IPS-20b (cell line): ENCODE measurements around the gene SLFN12L.
A peak's percentile ranks its signal among the peaks of the same experiment; 100 is the strongest.

Experiments
- H3K27ac ChIP-seq: one replicate; pipeline ENCODE4 v1.5.1; 2013; ENCODE audit warnings: low read length
- H3K27me3 ChIP-seq: 2 replicates; pipeline ENCODE4 v1.6.1; 2013; ENCODE audit warnings: mild to moderate bottlenecking, low read length, inconsistent platforms; ENCODE audit not compliant: insufficient read depth
- H3K36me3 ChIP-seq: 2 replicates; pipeline ENCODE4 v1.6.1; 2013; ENCODE audit warnings: low read depth, mild to moderate bottlenecking, inconsistent platforms, low read length, moderate library complexity; ENCODE audit not compliant: insufficient read depth
- H3K4me1 ChIP-seq: 2 replicates; pipeline ENCODE4 v1.6.1; 2013; ENCODE audit warnings: mild to moderate bottlenecking, control low read depth, inconsistent platforms, low read length, moderate library complexity; ENCODE audit not compliant: insufficient read depth
- H3K4me3 ChIP-seq: 2 replicates; pipeline ENCODE4 v1.5.1; 2013; ENCODE audit warnings: mild to moderate bottlenecking, low read length, inconsistent platforms
- H3K9ac ChIP-seq: 2 replicates; pipeline ENCODE4 v1.6.1; 2013; ENCODE audit warnings: low read depth, mild to moderate bottlenecking, inconsistent platforms, low read length, moderate library complexity
- H3K9me3 ChIP-seq: 2 replicates; pipeline ENCODE4 v1.6.1; 2013; ENCODE audit warnings: mild to moderate bottlenecking, low read depth, low read length, inconsistent platforms; ENCODE audit not compliant: insufficient read depth

Gene SLFN12L

DNA sequence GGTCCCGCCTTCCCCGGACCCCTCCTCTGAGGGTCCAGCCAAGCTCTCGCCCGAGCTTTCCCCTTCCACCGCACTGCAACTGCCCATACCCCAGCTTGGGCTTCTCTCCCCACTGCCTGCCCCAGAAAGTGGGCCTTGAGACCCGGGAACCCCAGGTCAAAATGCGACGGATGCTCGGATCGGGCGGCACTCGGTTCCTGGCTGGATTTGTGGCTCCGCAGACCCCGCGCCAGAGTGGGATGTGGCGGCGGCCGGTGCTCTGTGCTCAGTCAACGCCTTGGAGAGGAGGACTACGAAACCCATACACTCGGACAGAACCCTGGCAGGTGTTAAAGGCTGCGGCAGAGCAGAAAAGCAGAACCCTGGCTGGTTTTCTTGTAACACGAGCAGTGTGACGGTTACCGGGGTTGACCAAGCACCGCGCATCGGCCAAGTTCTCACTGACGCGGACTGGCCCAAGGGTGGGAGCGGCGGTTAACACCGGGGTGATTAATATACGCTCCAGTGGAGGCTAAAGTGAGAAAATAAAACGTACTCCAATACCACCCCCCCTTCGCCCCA, 88.0 kb downstream of the SLFN12L start:
- peaks cover 6% of the 10 kb centered on the region; the same call in 1 of the 2 replicates for H3K36me3 ChIP-seq
- H3K9ac ChIP-seq: peak overlapping the region; percentile 80; the same call in 1 of the 2 replicates
- H3K4me3 ChIP-seq: peak overlapping the region; percentile 71; the same call in 1 of the 2 replicates
- no peak overlapping the region for H3K27ac ChIP-seq
- no peaks in the 10 kb centered on the region for H3K9me3 ChIP-seq
- H3K27me3 ChIP-seq: peaks cover 29% of the 10 kb centered on the region; the same call in 1 of the 2 replicates
- H3K4me1 ChIP-seq: peaks cover 22% of the 10 kb centered on the region; the same call in 1 of the 2 replicates

GRCh38 chr17:35448899-35449227, 88.6 kb downstream of the SLFN12L start:
- Histone ChIP-seq H3K36me3 (peaks cover 11% of the 10 kb centered on the region; the same call in 1 of the 2 replicates), H3K27me3 (peaks cover 29% of the 10 kb centered on the region; the same call in 1 of the 2 replicates), H3K27ac (no peak overlapping the region), H3K9me3 (no peaks in the 10 kb centered on the region), H3K4me1 (peaks cover 22% of the 10 kb centered on the region; the same call in 1 of the 2 replicates), H3K9ac (peak overlapping the region; percentile 80; the same call in 1 of the 2 replicates), H3K4me3 (peak overlapping the region; percentile 71; the same call in 1 of the 2 replicates)

- Histone ChIP-seq H3K36me3 (peaks cover 16% of the 10 kb centered on the region; the same call in 1 of the 2 replicates), H3K9ac (peak within 1 kb of the TSS; percentile 80; the same call in 1 of the 2 replicates), H3K27me3 (peaks cover 29% of the 10 kb centered on the region; the same call in 1 of the 2 replicates), H3K4me3 (peak within 1 kb of the TSS; percentile 71), H3K9me3 (no peaks in the 10 kb centered on the region), H3K27ac (peak within 1 kb of the TSS; percentile 59), H3K4me1 (peaks cover 22% of the 10 kb centered on the region; the same call in 1 of the 2 replicates)
Measured at GRCh38 chr17:35448214-35448898, 89.1 kb downstream of the SLFN12L start, which contains the start of gene SLFN13. TSS of gene SLFN13 (minus strand) at chr17:35448766. CDS start at chr17:35445680, 3,086 bp downstream.

GRCh38 chr17:35447499-35447898, 90.0 kb downstream of the SLFN12L start:
- peak overlapping the region; percentile 71; the same call in 1 of the 2 replicates for H3K9ac ChIP-seq

GRCh38 chr17:35438433-35438832, 99.0 kb downstream of the SLFN12L start:
- no peak overlapping the region for H3K27ac ChIP-seq
- peaks cover 13% of the 10 kb centered on the region; the same call in 1 of the 2 replicates for H3K4me1 ChIP-seq
- H3K27me3 ChIP-seq: peaks cover 22% of the 10 kb centered on the region; the same call in 1 of the 2 replicates
- no peak overlapping the region for H3K4me3 ChIP-seq
- peaks cover 6% of the 10 kb centered on the region; the same call in 1 of the 2 replicates for H3K36me3 ChIP-seq
- H3K9ac ChIP-seq: no peak overlapping the region
- no peaks in the 10 kb centered on the region for H3K9me3 ChIP-seq

More at GRCh38 chr17:35447499-35447898, 90.0 kb downstream of the SLFN12L start:
- H3K4me1 ChIP-seq: peaks cover 22% of the 10 kb centered on the region; the same call in 1 of the 2 replicates
- H3K9me3 ChIP-seq: no peaks in the 10 kb centered on the region
- peak overlapping the region; percentile 71; the same call in 1 of the 2 replicates for H3K4me3 ChIP-seq
- H3K27ac ChIP-seq: peak overlapping the region; percentile 6
- peaks cover 29% of the 10 kb centered on the region; the same call in 1 of the 2 replicates for H3K27me3 ChIP-seq
- peaks cover 16% of the 10 kb centered on the region; the same call in 1 of the 2 replicates for H3K36me3 ChIP-seq

DNA sequence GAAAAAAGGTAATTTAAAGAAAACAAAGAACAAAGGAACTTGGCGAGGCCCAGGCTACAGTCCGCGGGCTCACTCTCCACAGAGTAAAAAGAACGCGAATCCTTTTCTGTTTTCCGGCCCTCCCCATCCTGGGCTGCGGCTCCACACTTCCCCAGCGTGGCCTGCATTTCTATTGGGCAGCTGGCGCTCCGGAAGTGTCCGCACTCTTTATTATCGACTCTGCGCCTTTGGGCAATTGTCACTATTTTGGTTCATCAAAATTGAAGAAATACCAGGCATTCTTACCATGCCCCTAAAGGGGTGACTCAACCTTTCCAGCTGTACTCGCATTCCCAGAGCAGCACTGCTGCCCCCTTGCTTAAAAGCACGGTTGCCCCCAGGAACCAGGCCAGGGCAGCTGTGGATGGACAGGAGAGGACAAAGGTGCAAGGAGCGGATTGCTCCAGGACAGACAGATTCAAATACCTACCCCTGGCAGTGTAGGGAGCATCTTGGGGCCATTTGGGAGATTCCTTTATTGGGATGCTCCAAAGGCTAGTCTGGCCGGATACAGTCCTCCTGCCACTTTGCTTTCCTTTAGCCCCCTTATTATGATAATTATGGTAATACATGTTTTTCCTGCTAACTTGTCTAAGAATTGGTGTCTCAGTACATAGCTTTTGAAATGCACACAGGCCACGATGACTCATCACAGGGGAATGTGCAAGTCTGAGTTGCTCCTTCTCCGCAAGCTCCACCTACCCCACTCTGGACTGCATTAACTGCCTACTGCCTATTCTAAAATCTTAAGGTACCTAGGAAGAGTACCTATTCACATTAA, 104.2 kb downstream of the SLFN12L start:
- H3K9me3 ChIP-seq: no peaks in the 10 kb centered on the region; the same call in 1 of the 2 replicates
- H3K36me3 ChIP-seq: no peaks in the 10 kb centered on the region
- peak overlapping the region; percentile 68 for H3K27ac ChIP-seq
- peak overlapping the region; percentile 79 for H3K4me3 ChIP-seq
- H3K27me3 ChIP-seq: peaks cover 26% of the 10 kb centered on the region; the same call in 1 of the 2 replicates
- H3K9ac ChIP-seq: peak overlapping the region; percentile 91; the same call in 1 of the 2 replicates
- H3K4me1 ChIP-seq: peaks cover 46% of the 10 kb centered on the region; the same call in 1 of the 2 replicates

DNA sequence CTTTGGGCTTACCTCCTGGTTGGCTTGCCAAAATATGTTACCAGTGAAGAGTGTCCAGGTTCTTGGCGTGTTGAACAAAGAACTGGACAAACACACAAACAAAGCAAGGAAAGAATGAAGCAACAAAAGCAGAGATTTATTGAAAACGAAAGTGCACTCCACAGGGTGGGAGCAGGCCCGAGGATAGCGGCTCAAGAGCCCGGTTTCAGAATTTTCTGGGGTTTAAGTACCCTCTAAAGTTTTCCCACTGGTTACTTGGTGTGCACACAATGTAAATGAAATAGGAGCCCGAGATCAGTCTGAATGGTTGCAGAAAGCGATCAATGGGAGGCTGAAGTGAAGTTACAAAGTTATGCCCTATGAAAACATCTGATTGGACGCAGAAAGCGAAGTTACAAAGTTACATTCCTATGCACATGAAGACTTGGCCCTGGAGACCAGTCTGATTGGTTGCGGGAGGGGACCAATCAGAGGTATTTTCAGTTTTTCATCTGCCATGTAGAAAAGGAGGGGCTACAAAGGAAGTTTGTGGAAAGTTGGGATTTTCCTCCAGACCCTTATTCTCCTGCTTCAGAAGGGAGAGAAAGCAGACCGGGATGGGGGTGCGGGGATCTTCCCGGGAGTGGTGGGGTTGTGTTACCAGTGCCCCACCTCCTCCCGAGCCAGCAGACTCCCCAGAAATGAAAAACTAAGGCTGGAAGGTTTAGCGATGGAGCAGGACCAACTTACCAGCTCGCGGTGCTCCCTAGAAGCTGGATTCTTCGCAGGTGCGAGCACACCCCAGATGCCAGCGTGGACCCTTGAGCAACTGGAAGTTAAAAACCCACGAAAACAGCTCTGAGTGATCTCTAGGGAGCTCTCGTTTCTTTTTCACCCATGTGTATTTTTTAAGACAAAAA, 105.1 kb downstream of the SLFN12L start, which contains the start of gene SLFN12:
Gene SLFN12 (minus strand): TSS at position 325 of the 899 bp plus-strand sequence. CDS start 9,472 bp downstream, outside the sequence.
- Histone ChIP-seq H3K27me3 (peaks cover 26% of the 10 kb centered on the region; the same call in 1 of the 2 replicates), H3K4me1 (peaks cover 48% of the 10 kb centered on the region; the same call in 1 of the 2 replicates), H3K36me3 (no peaks in the 10 kb centered on the region), H3K27ac (peak within 1 kb of the TSS; percentile 68), H3K9me3 (no peaks in the 10 kb centered on the region; the same call in 1 of the 2 replicates), H3K4me3 (peak within 1 kb of the TSS; percentile 79), H3K9ac (peak within 1 kb of the TSS; percentile 91; the same call in 1 of the 2 replicates)

- Histone ChIP-seq H3K36me3 (no peaks in the 10 kb centered on the region), H3K9ac (no peak overlapping the region), H3K9me3 (no peaks in the 10 kb centered on the region; the same call in 1 of the 2 replicates), H3K4me3 (no peak overlapping the region), H3K27ac (no peak overlapping the region), H3K27me3 (peaks cover 7% of the 10 kb centered on the region; the same call in 1 of the 2 replicates), H3K4me1 (peaks cover 37% of the 10 kb centered on the region; the same call in 1 of the 2 replicates)
Measured at GRCh38 chr17:35429702-35430101, 107.8 kb downstream of the SLFN12L start.

GRCh38 chr17:35428229-35428628, 109.2 kb downstream of the SLFN12L start:
- Histone ChIP-seq H3K4me3 (no peak overlapping the region), H3K4me1 (peaks cover 35% of the 10 kb centered on the region; the same call in 1 of the 2 replicates), H3K36me3 (no peaks in the 10 kb centered on the region), H3K27me3 (peaks cover 4% of the 10 kb centered on the region; the same call in 1 of the 2 replicates), H3K27ac (no peak overlapping the region), H3K9me3 (no peaks in the 10 kb centered on the region; the same call in 1 of the 2 replicates), H3K9ac (no peak overlapping the region)

- H3K9ac ChIP-seq: no peak overlapping the region
Measured at GRCh38 chr17:35423761-35424160, 113.7 kb downstream of the SLFN12L start.

More at GRCh38 chr17:35423761-35424160, 113.7 kb downstream of the SLFN12L start:
- Histone ChIP-seq H3K4me1 (peaks cover 6% of the 10 kb centered on the region; the same call in 1 of the 2 replicates), H3K36me3 (peaks cover 24% of the 10 kb centered on the region), H3K27ac (no peak overlapping the region), H3K9me3 (no peaks in the 10 kb centered on the region), H3K27me3 (no peaks in the 10 kb centered on the region), H3K4me3 (no peak overlapping the region)
